ENCODE data around the gene DUSP19.

GRCh38 chr2:183112577-183112976 lies 34.0 kb downstream of the DUSP19 start:
- TF ChIP-seq SUZ12 (IDR thresholded peaks at IDR 0.05; ENCODE audit: extremely low read depth, insufficient read depth, insufficient read length) = no peak
- no peak for TF ChIP-seq ZNF274 (IDR thresholded peaks at IDR 0.05; ENCODE audit: low read depth, low read length)
- TF ChIP-seq YY1 (IDR thresholded peaks at IDR 0.05; ENCODE audit: insufficient read depth, insufficient read length) = no peak
